ENCODE data around the gene SPPL3.
A peak's percentile ranks its signal among the peaks of the same experiment; 100 is the strongest.
"Not testable (repeated sequence)": the region's sequence is repeated elsewhere in the genome, so short reads cannot be mapped to it uniquely, and the experiment has no call there.

Gene SPPL3

DNA sequence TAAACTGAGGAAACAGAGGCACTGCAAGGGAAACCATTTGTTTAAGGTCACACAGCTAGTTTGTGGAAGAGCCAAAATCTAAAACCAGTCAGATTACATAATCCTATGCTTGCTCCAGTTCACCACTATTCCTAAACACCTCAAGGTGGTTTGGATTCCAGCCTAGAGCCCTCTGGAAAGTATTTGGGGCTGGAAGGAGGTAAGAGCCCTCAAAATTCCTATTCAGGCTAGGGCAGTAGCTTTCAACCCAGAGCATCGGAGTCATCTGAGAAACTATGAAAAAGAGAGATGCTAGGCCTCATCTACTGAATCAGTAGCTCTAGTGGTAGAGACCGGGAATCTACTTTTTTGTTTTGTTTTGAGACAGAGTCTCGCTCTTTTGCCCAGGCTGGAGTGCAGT, 16.0 kb upstream of the SPPL3 start:
- DNase-seq (ENCODE audit: low spot score), result no peak

DNA sequence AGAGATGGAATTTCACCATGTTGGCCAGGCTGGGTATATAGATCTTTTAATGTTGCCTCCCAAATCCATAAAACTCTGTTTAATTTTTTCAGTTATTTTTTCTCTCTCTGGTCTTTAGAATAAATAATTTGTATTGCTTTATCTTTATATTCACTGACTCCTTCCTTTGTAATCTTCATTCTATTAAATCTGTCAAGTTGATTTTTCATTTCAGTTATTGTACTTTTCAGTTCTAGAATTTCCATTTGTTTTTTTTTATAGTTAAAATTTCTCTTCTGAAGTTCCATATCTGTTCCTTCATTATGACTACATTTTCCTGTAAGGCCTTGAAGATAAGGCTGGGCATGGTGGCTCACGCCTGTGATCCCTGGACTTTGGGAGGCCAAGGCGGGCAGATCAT, 13.6 kb upstream of the SPPL3 start:
- no peak for DNase-seq (ENCODE audit: low spot score)

DNA sequence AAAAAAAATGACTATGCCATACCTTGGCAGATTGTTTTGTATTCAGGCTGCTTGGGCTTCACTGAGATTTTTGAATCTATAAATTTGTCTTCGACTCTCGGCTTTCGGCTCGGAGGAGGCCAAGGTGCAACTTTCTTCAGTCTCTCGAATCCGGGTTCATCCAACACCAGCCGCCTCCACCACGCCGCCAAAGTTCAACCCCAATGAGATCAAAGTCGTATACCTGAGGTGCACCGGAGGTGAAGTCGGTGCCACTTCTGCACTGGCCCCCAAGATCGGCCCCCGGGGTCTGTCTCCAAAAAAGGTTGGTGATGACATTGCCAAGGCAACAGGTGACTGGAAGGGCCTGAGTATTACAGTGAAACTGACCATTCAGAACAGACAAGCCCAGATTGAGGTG, 12.4 kb upstream of the SPPL3 start:
- no peak for DNase-seq (ENCODE audit: low spot score)

DNA sequence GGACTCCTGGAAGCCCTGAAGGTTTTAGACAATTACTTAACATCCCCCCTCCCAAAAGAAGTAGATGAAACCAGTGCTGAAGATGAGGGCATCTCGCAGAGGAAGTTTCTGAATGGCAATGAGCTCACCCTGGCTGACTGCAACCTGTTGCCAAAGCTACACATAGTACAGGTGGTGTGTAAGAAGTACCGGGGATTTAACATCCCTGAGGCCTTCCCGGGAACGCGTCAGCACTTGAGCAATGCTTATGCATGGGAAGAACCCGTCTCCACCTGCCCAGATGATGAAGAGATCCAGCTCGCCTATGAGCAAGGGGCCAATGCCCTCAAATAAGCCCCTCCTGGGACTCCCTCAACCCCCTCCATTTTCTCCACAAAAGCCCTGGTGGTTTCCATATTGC, 10.6 kb upstream of the SPPL3 start:
- no peak for DNase-seq (ENCODE audit: low spot score)

DNA sequence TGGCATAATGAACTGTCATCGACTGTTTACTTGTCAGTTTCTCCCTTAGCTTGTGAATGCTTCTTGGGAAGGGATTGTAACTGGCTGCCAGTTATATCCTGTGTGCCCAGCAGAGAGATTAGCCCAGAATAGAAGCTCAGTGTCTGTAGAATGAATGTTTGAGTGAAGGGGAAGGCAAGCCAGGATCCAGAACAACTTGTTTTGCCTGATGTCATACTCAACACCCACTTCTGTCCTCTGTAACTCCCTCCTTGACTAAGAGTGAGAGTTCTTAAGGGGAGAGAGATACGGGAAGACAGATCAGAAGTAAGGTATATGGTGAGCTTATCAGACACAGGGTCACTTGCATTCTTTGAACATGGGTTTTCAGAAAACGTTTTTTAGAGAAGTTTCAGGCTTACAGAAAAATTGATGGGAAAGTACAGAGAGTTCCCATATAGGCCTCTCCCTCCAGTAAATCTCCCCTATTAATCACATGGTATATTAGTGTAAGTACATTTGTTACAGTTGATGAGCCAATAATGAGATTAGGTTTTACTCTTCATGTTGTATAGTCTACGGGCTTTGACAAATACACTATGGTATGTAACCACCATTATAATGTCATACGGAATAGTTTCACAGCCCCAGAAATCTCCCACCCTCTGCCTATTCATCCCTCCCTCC, 5.6 kb upstream of the SPPL3 start:
- DNase-seq (ENCODE audit: low spot score), result no peak

DNA sequence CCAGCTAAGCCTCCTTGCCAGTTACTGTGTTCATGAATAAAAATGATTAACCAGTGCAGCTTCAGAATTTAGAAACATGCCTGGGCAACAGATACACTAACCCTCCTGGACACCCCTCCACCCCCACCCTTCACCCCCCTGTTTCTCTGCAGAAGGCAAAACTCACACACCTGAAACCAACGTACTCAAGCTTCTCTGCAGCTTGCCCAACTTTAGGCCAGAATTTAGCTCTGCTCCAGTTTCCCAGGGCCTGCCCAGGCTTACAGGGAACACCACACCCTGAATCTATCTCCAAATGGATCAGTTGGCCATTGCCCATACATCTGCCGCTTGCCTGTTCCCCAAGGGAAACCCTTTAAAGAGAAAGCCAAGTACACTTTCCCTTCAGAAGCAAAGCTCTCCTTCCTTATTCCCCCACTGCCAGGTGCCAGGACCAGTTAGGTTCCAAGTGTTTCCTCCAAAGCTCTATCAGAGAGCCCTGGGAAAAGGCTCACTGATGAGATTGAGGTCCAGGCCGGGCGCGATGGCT, 1.8 kb upstream of the SPPL3 start:
- no peak for DNase-seq (ENCODE audit: low spot score)

DNA sequence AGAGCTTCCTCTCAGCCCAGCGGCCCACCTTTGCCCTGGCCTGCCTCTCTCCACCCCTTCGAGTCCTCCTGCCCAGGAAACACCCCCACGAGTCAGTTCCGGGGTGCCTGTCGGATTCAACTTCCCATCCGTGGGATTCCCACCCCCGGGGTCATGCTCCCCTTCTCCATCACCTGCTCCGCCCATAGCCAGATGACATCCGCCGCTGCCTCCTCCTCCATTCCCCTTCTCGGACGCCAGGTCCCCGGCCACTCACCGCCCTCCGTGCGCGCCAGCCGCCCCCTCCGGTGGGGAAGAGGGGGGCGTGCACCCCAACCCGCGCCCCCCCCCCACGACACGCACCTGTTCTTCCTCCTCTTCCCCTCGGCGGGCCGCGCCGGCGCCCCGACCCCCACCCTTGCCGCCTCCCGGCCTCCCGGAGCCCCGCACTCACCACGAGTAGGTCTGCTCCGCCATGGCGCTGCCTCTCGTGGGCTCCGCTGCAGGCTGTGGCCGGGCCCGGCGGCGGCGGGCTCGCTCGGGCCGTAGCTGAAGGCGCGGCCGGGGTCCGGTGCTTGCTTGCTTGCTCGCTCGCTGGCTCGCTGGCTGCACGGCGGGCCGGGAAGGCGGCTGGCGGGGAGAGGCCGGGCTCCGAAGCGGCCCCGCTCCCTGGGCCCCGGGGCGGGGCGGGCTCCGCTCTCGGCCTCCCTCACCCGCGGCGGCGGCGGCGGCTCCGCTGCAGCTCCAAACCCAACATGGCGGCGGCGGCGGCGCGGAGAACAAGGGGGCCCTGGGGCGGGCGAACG, 554 bp downstream of the SPPL3 start:
- peak; percentile 57 for DNase-seq (ENCODE audit: low spot score)

DNA sequence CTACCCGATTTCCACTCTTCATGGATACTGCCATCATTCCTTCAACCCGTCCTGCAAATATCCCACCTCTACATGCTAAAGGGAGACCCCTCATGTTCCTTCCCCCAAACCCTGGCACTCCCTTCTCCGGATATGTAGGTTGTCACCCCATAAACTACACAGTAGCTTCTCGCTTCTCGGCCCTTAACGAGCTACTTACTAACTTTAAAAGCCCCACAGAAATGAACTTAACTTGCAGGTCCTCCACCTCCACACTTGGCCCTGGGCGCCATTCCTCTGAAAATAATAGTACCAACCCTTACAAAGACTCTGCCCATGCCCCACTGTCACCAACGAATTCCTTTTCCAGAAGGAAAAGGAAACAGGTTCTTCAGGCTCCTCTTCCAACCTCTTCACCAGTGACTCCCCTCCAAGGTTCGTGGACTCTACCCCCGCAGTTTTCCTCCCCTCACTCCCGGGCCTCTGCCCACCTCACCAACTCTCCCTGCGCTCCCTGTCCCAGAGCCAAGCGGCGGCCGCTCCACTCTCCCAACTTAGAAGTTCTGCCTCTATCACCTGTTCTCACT, 1.2 kb downstream of the SPPL3 start:
- no peak for DNase-seq (ENCODE audit: low spot score)

DNA sequence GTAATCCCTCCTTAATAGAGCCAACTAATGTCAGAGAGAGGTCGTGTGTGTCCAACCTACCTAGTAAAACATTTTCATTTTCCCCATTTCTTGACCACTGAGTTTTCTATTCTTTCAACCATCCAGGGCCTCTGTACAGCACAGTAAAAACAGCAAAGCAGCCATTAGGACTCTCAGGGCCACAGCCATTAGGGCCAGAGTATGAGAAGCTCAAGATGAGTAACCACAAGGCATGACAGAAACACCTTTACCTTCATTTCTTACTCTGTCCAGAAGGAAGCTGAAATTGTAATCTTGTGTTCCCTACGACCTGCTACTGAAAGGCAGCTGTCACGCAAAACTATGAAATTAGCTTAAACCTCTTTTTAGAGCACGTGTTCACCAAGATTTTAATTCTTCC, 2.3 kb downstream of the SPPL3 start:
- DNase-seq (ENCODE audit: low spot score), result no peak

DNA sequence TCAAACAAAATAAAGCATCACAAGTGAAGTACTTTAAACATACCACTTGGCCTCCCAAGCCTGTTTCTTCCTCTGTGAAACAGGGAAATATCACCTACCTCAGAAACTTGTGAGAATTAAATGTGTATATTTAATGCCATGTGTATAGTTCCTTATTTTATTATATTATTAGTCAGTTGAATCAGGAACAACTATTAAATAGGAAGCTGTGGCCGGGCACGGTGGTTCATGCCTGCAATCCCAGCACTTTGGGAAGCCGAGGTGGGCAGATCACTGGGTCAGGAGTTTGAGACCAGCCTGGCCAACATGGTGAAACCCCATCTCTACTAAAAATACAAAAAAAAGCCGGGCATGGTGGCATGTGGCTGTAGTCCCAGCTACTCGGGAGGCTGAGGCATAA, 3.1 kb downstream of the SPPL3 start:
- DNase-seq (ENCODE audit: low spot score), result not testable (repeated sequence)

DNA sequence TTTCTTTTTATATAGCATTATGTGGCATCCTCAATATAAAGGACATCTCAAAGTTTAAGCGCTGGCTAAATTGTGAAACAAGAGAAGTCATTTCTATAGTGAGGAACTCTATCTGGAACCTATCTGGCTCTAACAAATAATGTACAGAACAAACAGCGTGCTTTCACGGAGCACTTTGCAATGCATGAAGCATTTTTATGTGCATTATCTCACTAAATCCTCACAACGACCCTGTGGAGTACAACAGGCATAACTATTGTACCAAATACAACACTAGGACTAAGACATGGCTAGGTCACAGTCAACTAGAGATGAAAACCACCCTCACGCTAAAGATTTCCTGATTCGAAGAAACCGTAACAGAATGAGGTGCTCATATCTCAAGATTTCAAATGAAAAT, 8.6 kb downstream of the SPPL3 start:
- no peak for DNase-seq (ENCODE audit: low spot score)

DNA sequence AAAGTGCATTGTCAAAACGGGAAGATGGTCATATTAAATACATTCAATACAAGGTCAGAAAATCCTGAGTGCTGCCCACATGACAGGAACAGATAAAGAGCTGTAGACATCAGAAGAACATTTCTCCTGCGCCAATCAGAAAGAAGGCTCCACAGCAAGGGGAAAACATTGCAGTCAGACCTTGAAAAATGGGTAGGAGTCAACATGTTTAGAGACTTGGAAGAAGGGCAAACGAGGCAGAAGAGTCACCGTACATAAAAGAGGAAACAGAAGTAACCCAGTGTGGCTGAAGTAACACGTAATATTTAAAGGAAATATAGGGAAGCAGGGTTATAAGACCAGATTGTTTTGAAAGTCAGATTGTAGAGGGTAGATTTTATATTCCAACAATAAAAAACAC, 11.9 kb downstream of the SPPL3 start:
- no peak for DNase-seq (ENCODE audit: low spot score)

DNA sequence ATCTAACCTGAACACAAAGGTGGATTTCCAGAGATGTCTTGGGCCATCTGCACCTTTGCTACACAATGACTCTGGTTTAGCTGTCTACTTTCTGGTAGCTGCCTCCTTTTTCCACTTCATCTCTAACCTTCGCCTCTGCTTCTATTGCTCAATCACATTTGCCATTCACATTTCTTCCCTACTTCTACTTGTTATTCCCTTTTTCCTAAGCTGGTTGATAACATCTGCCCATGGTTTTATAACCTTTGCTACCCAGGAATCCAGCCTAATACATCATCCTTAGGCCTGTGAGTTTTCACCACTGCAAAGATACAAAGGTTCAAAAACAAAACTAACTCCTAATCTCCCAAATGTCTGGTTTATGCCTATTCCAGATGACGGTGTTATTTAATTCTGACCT, 13.2 kb downstream of the SPPL3 start:
- no peak for DNase-seq (ENCODE audit: low spot score)

DNA sequence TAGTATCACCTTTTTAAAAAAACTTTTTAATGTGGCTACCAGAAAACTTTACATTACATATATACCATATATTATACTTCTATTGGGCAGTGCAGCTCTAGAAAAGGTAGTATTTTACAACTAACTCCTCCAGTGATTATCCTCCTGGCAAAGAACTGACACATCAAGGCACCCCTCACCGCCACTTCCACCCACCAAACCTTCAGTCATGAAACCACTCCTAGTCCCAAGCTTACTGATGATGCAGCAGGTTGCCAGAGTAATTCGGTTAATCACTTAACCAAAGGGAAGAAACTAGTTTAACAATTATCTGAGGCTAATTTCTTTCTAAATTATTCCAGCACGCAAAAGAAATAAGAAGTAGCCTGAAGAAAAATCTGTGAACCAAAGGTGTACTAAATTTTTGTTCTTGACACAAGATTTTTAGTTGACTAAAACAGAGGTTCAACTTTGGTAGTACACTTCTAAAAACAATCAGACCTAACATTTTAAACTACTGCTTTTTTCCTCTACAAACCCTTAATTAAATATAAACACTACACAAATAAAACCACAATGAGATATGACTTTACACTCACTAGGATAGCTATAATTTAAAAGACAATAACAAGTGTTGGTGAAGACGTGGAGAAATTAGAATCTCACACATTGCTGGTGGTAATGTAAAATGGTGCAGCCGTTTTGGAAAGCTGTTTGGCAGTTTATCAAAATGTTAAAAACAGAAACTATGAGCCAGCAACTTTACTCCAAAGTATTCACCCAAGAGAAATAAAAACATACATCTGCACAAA, 16.7 kb downstream of the SPPL3 start:
- DNase-seq (ENCODE audit: low spot score), result no peak

DNA sequence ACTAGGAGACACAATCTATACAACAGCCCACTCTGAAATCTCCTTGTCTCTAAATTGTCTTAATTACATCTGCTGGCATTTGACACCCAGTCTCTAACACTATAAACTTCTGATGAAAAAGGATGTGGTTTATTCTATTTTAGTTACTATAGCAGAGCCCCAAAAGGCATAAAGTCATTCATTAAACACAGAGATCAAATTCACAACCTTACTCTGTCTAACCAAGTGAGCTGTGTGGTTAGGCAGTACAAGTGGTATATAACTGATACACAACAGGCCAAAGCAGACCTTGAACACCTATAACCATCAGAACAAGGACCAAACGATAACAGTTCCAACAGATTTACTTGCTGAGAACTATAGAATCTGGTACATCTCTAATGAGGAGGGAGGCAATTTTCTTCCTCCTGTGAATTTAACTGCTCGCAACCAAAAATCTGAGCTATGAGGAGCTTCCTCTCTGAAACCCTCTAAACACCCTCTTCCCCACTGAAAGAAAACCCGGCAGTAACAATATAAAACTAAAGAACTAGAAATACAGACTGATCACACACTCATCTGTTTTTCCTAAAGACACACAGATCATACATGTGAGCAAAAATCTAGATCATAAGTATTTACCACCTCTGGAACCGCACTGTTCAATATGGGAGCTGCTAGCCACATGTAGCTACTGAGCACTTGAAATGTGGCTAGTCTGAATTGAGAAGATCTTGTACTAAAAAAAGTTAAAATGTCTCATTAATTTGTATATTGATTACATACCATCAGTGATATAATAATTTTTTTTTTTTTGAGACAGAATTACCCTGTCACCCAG, 17.7 kb downstream of the SPPL3 start:
- no peak for DNase-seq (ENCODE audit: low spot score)

DNA sequence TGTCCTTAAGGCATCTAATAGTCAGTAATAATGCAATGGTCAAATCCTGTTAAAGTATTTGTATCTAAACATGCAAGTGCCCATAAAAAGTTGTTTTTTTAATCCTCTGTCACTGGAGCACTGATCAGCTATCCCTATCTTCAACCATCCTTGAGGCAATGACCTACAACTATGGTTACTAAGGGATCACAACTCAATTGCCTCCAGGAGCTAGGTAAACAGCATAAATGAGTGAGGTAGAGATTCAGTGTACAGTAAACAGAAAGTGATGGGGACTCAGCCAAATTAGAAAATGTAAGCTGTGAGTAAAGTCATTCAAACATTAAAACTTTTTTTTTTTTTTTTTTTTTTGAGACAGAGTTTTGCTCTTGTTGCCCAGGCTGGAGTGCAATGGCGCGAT, 18.6 kb downstream of the SPPL3 start:
- no peak for DNase-seq (ENCODE audit: low spot score)

DNA sequence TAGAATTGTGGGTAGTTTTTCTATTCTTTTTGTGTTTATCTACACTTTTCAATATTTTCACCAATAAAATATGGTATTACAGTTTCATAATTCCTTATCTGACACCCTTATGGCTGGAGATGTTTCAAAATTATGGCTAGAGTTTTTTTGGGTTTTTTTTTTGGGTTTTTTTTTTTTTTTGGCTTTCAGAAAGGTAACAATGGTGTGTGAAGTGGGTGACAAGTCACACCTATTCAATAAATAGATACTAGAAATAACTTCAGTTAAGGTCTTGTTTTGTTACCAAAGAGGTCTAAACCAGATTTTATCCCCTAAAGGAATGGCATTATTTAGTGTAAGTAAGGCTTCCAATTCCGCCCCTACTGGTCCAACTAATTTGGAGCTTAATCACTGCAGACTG, 19.5 kb downstream of the SPPL3 start:
- DNase-seq (ENCODE audit: low spot score), result no peak

DNA sequence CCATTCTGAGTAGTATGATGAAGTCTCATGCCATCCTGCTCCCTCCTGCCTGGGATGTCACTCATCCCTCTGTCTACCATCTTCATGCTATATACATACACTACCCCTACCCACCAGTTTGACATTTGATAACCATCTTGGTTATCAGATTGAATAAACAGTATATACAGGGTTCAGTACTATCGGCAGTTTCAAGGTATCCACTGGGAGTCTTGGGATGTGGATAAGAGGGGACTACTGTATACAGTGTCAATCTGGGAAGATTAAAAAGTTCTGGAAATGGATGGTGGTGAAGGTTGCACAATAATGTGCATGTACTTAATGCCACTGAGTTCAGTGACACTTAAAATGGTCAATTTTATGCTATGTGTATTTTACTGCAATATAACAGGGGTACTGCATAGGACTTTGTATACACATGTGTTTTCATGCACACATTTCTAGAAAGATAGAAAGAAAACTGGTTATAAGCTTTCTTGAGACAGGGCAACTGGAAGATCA, 22.1 kb downstream of the SPPL3 start:
- DNase-seq (ENCODE audit: low spot score), result no peak

DNA sequence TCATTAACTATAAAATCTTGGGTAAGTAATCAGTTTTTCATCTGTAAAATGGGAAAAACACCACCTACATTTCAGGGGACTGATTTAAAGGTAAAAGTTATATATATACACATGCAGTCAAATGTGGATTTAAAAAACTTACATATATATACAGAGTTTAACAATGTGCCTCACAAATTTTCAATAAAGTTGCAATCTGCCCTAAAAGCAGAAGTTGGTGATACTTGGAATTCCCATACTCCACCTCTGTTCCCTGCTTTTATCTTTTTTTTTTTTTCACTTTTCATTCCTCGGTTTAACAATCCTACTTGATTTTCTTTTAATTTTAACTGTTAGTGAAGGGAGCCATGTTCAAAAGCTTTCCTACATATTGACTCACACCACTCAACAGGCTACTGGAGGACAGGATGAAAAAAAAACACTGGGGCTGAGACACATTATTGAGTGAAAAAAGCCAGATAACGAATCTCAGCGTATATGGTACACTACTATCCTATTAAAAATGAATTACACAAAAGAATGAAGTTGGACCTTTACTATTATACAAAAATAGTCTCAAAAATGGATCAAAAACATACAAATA, 24.3 kb downstream of the SPPL3 start:
- DNase-seq (ENCODE audit: low spot score), result no peak

DNA sequence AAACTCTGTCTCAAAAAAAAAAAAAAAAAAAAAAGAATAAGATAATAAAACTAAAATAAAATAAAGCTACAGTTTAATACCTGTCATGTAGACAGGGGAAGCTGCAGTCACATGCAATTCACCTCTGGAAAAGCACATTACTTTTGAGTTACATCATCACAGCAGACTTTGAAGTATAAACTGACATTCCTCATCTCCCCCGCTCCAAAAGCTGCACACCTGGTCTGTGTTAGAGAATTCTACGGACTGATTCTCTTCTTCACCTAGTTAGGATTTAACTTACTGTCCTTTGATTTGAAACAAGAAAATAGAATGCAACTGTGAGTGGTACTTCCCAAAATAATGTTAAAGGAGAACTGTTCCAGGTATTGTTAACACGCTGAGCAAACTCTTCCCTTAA, 25.1 kb downstream of the SPPL3 start:
- no peak for DNase-seq (ENCODE audit: low spot score)
